Thyroid gland (tissue), 4 donors: ENCODE measurements around the gene IL6ST. TPM values are rescaled to one million over a fixed set of nuclear protein-coding genes. Genes with fewer than 3 reads are reported as not detected.

Source experiments
- DNase-seq, 2 donors: peaks; one replicate each; pipeline ENCODE4 v3.0.0-alpha.2; 2019
- H3K27ac ChIP-seq, 3 donors: fragments of 200-600 bp; sonication (generic); 1 replicate in 2 of 3; 2 replicates in 1 of 3; pipeline ENCODE4 v1.5.1; 2016 to 2019; ENCODE audit warnings: mild to moderate bottlenecking in 1 of 3, moderate library complexity in 1 of 3
- H3K27me3 ChIP-seq: fragments of 200-600 bp; sonication (generic); one replicate; pipeline ENCODE4 v1.5.1; 2019
- H3K36me3 ChIP-seq, 2 donors: fragments of 200-600 bp; sonication (generic); one replicate each; pipeline ENCODE4 v1.5.1; 2016 to 2019
- H3K4me1 ChIP-seq, 2 donors: fragments of 200-600 bp; sonication (generic); one replicate each; pipeline ENCODE4 v1.5.1; 2017 to 2019
- H3K4me3 ChIP-seq, 3 donors: fragments of 200-600 bp; sonication (generic); replicated peaks in 1 of 3; 1 replicate in 2 of 3; 2 replicates in 1 of 3; pipeline ENCODE4 v1.5.1; 2016; ENCODE audit warnings: mild to moderate bottlenecking in 1 of 3
- H3K9me3 ChIP-seq: fragments of 200-600 bp; sonication (generic); one replicate; pipeline ENCODE4 v1.5.1; 2017
- POLR2A ChIP-seq, 2 donors: fragments of 450-650 bp; IDR thresholded peaks; one replicate each; pipeline ENCODE4 v1.6.1; 2017; ENCODE audit warnings: antibody characterized with exemption in 2 of 2, mild to moderate bottlenecking in 2 of 2, moderate library complexity in 1 of 2
- WGBS, 2 donors: methylation state at CpG; one replicate each; pipeline ENCODE4 v1.1.5; 2017; 5-methylcytosine and 5-hydroxymethylcytosine counted together
- intact Hi-C: fragments of 100-400 bp; cut with DNase I; formaldehyde crosslinking; loops from one replicate; pipeline ENCODE4 v1.15.1; 2023
- total RNA-seq, 4 donors: library from RNA; depleted of rRNA; stranded (reverse); fragments of >200 nt; gene quantifications; one replicate each; pipeline ENCODE4 v1.2.3, GENCODE V29; 2016
- TF ChIP-seq, protein P1 (sequence below), 6 experiments: fragments of 200-600 bp in 3 of 6; fragments of 450-650 bp in 3 of 6; sonication (generic) in 3 of 6; IDR thresholded peaks; one replicate each; pipeline ENCODE4 v1.5.1; 2016 to 2019; ENCODE audit warnings: antibody characterized with exemption in 6 of 6, mild to moderate bottlenecking in 2 of 6, inconsistent platforms in 1 of 6, moderate library complexity in 1 of 6

IL6ST gene
- total RNA-seq, 4 donors from 2014 or later: 280 to 550 (median 359) TPM

DNA sequence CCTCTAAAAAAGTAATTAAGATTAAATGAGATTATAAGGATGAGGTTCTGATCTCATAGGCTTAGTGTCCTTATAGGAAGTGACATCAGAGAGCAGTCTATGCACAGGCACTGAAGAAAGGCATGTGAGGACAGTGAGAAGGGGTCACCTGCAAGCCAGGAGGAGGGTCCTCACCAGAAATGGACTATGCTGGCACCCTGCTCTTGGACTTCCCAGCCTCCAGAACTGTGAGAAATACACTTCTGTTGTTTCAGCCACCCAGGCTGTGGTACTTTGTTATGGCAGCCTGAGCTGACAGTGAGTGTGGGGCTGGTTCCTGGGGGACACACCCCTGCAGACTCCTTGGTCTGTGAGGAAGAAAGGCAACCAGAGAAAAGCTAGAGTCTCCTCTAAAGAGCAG lies 34.7 kb upstream of the IL6ST start:
- peaks cover 0 to 4% of the 10 kb centered on the region in 2 donors for H3K4me1 ChIP-seq
- H3K27ac ChIP-seq: no peak overlapping the region
- no peaks in the 10 kb centered on the region for H3K9me3 ChIP-seq
- H3K27me3 ChIP-seq: no peaks in the 10 kb centered on the region
- H3K36me3 ChIP-seq: no peaks in the 10 kb centered on the region
- no peak for DNase-seq
- TF ChIP-seq POLR2A (IDR thresholded peaks at IDR 0.05): no peak
- TF ChIP-seq, protein P1, sequence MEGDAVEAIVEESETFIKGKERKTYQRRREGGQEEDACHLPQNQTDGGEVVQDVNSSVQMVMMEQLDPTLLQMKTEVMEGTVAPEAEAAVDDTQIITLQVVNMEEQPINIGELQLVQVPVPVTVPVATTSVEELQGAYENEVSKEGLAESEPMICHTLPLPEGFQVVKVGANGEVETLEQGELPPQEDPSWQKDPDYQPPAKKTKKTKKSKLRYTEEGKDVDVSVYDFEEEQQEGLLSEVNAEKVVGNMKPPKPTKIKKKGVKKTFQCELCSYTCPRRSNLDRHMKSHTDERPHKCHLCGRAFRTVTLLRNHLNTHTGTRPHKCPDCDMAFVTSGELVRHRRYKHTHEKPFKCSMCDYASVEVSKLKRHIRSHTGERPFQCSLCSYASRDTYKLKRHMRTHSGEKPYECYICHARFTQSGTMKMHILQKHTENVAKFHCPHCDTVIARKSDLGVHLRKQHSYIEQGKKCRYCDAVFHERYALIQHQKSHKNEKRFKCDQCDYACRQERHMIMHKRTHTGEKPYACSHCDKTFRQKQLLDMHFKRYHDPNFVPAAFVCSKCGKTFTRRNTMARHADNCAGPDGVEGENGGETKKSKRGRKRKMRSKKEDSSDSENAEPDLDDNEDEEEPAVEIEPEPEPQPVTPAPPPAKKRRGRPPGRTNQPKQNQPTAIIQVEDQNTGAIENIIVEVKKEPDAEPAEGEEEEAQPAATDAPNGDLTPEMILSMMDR (IDR thresholded peaks at IDR 0.05): no peak
- H3K4me3 ChIP-seq: no peak overlapping the region
- intact Hi-C loops: no loop called here

DNA sequence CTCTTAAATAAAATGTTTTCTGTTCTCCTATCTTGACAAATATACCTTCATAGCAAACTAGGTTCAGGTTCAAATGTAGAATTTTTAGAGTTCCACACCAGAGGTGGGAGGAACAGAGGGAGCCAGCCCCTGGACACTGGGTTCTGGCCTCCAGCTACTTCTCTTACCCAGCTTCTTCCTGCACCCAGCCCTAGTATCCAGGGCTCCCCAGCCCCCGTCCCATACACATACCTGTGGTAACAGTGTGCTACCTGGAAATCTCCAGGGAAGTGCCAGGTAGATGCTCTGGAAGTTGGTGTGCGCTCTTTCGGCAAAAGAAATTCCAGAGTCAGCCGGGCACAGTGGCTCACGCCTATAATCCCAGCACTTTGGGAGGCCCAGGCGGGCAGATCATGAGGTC lies 33.9 kb upstream of the IL6ST start:
- no peak overlapping the region for H3K27ac ChIP-seq
- 96 to 100% methylated on average over 2 to 6 of the region's 6 CpGs for WGBS, 2 donors
- DNase-seq: no peak
- intact Hi-C loops: no loop called here
- H3K36me3 ChIP-seq: no peaks in the 10 kb centered on the region
- H3K4me1 ChIP-seq: peaks cover 0 to 4% of the 10 kb centered on the region in 2 donors
- TF ChIP-seq, protein P1 (IDR thresholded peaks at IDR 0.05): no peak
- no peak for TF ChIP-seq POLR2A (IDR thresholded peaks at IDR 0.05)
- H3K4me3 ChIP-seq: no peak overlapping the region
- H3K9me3 ChIP-seq: no peaks in the 10 kb centered on the region
- no peaks in the 10 kb centered on the region for H3K27me3 ChIP-seq

DNA sequence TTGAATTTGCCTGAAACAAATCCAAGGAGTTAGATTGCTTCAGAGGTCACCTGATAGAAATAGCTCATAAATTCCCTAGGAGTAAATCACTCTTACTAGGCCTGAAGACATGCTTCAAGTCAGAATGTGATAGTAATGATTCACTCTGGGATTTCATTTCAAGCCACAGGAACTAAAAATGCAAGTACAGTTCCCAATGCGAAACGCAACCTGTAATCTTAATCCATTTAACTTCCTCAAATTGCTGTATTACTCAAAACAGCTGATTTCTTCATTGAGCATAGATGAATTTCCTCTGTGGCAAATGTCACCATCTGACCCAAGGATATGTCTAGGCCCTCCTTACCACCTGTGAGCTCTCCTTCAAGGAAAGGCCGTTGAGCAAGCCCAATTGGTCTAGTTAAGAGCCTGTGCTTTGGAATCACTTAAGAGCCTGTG lies 32.1 kb upstream of the IL6ST start:
- Histone ChIP-seq H3K4me1 (peaks cover 0 to 4% of the 10 kb centered on the region in 2 donors), H3K27ac (no peak overlapping the region), H3K36me3 (no peaks in the 10 kb centered on the region), H3K9me3 (no peaks in the 10 kb centered on the region), H3K27me3 (no peaks in the 10 kb centered on the region), H3K4me3 (no peak overlapping the region)
- no peak for TF ChIP-seq POLR2A (IDR thresholded peaks at IDR 0.05)
- TF ChIP-seq, protein P1 (IDR thresholded peaks at IDR 0.05): no peak
- DNase-seq: no peak
- WGBS, 2 donors: 71 to 76% methylated on average over 3 of the region's 3 CpGs
- intact Hi-C loops: no loop called here

DNA sequence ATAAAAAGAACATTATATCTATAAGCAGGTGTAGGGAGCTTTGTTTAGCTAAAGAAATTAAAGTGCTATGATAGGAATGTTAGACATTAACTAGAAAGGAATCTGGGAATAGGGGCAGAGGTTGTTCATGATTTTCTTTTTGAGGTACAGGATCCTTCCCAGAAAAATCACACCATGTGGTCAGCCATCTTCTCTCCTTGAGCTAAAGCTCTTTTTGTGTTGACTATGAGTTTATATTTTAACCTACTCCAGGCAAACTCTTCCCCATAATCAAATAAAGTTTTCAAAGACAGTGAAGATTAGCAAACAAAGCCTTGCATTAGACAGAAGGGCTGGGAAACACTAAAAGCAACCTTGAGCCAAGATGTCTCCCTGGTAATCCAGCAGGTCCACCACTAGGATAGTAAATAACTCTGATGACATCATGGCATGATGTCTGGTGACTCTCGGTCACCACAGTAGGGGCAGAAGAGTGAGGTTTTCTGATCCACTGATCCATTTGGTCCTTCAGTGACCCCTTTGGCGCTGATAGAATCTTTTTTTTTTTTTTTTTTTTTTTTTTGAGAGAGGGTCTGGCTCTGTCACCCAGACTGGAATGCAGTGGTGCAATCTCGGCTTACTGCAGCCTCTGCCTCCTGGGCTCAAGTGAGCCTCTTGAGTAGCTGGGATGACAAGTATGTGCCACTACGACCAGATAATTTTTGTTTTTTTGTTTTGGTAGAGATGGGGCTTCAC lies 30.6 kb upstream of the IL6ST start:
- intact Hi-C loops: no loop called here
- Histone ChIP-seq H3K4me1 (peaks cover 0 to 4% of the 10 kb centered on the region in 2 donors), H3K27ac (no peak overlapping the region), H3K27me3 (no peaks in the 10 kb centered on the region), H3K4me3 (no peak overlapping the region), H3K36me3 (no peaks in the 10 kb centered on the region), H3K9me3 (no peaks in the 10 kb centered on the region)
- no peak for TF ChIP-seq POLR2A (IDR thresholded peaks at IDR 0.05)
- TF ChIP-seq, protein P1 (IDR thresholded peaks at IDR 0.05): no peak
- no peak for DNase-seq
- WGBS, 2 donors: 86 to 88% methylated on average over 4 of the region's 4 CpGs

DNA sequence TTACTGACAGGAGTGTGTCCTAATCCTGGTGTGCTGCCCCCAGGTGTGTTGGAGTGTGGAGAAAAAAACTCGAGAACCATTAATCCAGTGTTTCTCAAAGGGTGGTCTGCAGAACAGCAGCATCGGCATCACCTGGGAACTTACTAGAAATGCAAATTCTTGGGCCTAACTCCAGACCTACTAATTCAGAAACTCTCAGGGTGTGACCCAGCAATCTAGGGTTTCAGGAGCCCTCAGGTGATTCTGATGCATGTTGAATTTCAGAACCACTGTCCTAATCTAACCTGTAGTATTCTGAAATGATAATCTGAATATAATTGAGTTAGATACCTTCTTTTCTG lies 30.0 kb upstream of the IL6ST start:
- intact Hi-C loops: no loop called here
- no peak for DNase-seq
- Histone ChIP-seq H3K27ac (no peak overlapping the region), H3K9me3 (no peaks in the 10 kb centered on the region), H3K27me3 (no peaks in the 10 kb centered on the region), H3K36me3 (no peaks in the 10 kb centered on the region), H3K4me1 (peaks cover 0 to 3% of the 10 kb centered on the region in 2 donors), H3K4me3 (no peak overlapping the region)
- TF ChIP-seq, protein P1 (IDR thresholded peaks at IDR 0.05): no peak
- no peak for TF ChIP-seq POLR2A (IDR thresholded peaks at IDR 0.05)
- WGBS, 2 donors: 84 to 95% methylated on average over 2 of the region's 2 CpGs
